Germinal center (tissue), 1 donor: ENCODE results near the gene PROSER2.
"Not testable (repeated sequence)": the region's sequence is repeated elsewhere in the genome, so short reads cannot be mapped to it uniquely, and the experiment has no call there.

Experiments
- DNase-seq: peaks from one replicate; pipeline ENCODE4 v3.0.0; 2012; ENCODE audit warnings: mixed read lengths, low spot score

The PROSER2 gene

GRCh38 chr10:11886138-11886474 lies 63.0 kb downstream of the PROSER2 start:
- DNase-seq, result no peak

GRCh38 chr10:11886851-11887250 lies 63.7 kb downstream of the PROSER2 start:
- DNase-seq, result no peak

GRCh38 chr10:11887381-11888227 lies 64.4 kb downstream of the PROSER2 start:
- DNase-seq, result no peak

- DNase-seq, result not testable (repeated sequence)
Observed at GRCh38 chr10:11889263-11889662, 66.1 kb downstream of the PROSER2 start.

GRCh38 chr10:11891776-11892486 lies 68.8 kb downstream of the PROSER2 start:
- DNase-seq, result no peak

- DNase-seq, result no peak
Observed at GRCh38 chr10:11893749-11894278, 70.7 kb downstream of the PROSER2 start.

GRCh38 chr10:11894381-11895107 lies 71.4 kb downstream of the PROSER2 start:
- no peak for DNase-seq

GRCh38 chr10:11895108-11895466 lies 71.9 kb downstream of the PROSER2 start:
- no peak for DNase-seq

- no peak for DNase-seq
Observed at GRCh38 chr10:11895598-11895997, 72.4 kb downstream of the PROSER2 start.

GRCh38 chr10:11896549-11897200 lies 73.5 kb downstream of the PROSER2 start:
- no peak for DNase-seq

GRCh38 chr10:11898033-11898371 lies 74.8 kb downstream of the PROSER2 start:
- DNase-seq, result no peak

GRCh38 chr10:11898372-11899066 lies 75.4 kb downstream of the PROSER2 start:
- no peak for DNase-seq

GRCh38 chr10:11899067-11899876 lies 76.1 kb downstream of the PROSER2 start:
- DNase-seq, result no peak

GRCh38 chr10:11901036-11901301 lies 77.8 kb downstream of the PROSER2 start:
- no peak for DNase-seq

- no peak for DNase-seq
Observed at GRCh38 chr10:11901454-11901832, 78.3 kb downstream of the PROSER2 start.

- no peak for DNase-seq
Observed at GRCh38 chr10:11901833-11902475, 78.8 kb downstream of the PROSER2 start.

GRCh38 chr10:11902646-11903045 lies 79.5 kb downstream of the PROSER2 start:
- DNase-seq, result no peak

GRCh38 chr10:11906714-11907113 lies 83.6 kb downstream of the PROSER2 start:
- no peak for DNase-seq

GRCh38 chr10:11907914-11908313 lies 84.8 kb downstream of the PROSER2 start:
- no peak for DNase-seq

- DNase-seq, result no peak
Observed at GRCh38 chr10:11908536-11908935, 85.4 kb downstream of the PROSER2 start.

GRCh38 chr10:11908991-11909390 lies 85.8 kb downstream of the PROSER2 start:
- DNase-seq, result no peak
